22Rv1 (cell line): ENCODE measurements around the gene GPAT3.

Source experiments
- H3K27ac ChIP-seq: fragments of 450-650 bp; 2 replicates; pipeline ENCODE4 v1.5.1; 2017
- ZFX ChIP-seq: fragments of 450-650 bp; IDR thresholded peaks from 2 replicates; pipeline ENCODE4 v1.6.1; 2017; ENCODE audit warnings: antibody characterized with exemption, borderline replicate concordance
- TF ChIP-seq, protein P1 (sequence below): fragments of 450-650 bp; IDR thresholded peaks from 2 replicates; pipeline ENCODE4 v1.5.1; 2017; ENCODE audit warnings: mild to moderate bottlenecking

The GPAT3 gene

DNA sequence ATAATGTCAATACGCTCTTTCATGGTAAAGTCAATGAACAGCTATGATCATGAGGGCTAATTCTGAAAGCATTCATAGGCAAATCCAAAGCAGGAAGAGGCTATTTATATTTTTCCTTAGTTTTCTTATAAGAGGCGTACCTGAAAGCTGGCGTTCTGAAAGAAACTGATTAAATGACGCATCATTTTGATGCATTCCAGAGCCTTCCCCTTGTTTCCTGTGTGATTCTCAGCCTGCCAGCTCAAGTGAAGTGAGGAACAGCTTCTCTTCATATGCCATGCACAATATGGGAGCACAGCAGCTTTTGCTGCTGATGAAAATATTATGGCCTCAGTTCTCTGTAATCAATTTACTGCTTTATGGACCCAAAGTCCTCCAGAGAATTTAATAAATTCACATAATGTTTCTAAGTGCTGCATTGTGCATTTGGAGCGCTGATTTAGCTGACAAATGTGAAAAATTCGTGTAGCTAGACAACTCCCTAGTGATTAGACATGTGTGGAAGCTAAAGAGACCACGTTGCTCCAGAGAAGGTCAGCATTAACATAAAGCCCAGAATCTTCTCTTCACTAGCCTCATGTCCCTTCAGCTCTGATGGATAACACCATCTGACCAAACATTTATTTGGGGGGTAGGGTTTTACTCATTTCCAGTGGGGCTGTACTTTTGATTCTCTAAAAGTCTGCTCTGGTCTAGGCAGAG, 110.8 kb downstream of the GPAT3 start:
- TF ChIP-seq, protein P1, sequence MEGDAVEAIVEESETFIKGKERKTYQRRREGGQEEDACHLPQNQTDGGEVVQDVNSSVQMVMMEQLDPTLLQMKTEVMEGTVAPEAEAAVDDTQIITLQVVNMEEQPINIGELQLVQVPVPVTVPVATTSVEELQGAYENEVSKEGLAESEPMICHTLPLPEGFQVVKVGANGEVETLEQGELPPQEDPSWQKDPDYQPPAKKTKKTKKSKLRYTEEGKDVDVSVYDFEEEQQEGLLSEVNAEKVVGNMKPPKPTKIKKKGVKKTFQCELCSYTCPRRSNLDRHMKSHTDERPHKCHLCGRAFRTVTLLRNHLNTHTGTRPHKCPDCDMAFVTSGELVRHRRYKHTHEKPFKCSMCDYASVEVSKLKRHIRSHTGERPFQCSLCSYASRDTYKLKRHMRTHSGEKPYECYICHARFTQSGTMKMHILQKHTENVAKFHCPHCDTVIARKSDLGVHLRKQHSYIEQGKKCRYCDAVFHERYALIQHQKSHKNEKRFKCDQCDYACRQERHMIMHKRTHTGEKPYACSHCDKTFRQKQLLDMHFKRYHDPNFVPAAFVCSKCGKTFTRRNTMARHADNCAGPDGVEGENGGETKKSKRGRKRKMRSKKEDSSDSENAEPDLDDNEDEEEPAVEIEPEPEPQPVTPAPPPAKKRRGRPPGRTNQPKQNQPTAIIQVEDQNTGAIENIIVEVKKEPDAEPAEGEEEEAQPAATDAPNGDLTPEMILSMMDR, result no peak
- TF ChIP-seq ZFX, result no peak
- H3K27ac ChIP-seq, result no peak overlapping the region

DNA sequence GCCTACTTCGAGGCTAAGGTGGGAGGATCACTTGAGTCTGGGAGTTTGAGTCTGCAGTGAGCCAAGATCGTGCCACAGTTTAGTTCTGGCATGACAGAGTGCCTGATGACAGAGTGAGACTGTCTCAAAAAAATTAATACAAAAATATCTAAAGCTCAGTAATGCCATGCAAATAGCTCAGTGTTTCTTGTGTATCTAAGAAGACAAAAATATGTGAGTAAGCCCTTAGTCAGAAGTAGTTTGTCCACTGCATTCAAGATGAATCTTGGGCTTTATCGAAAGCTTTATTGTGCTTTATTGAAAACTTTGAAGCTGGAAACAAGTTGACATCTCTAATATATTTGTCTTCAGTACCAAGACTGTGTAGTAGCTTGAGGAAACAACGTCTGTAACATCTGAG, 115.9 kb downstream of the GPAT3 start:
- no peak overlapping the region for H3K27ac ChIP-seq

More for the DNA sequence above, 115.9 kb downstream of the GPAT3 start:
- no peak for TF ChIP-seq ZFX
- TF ChIP-seq, protein P1, result no peak
